Astrocyte (in vitro differentiated cells and primary cell): ENCODE results near the gene GPA33. TPM values are rescaled to one million over a fixed set of nuclear protein-coding genes. Genes with fewer than 3 reads are reported as not detected.

ENCODE experiments used
- DNase-seq: peaks from one replicate; pipeline ENCODE4 v3.0.0-alpha.2; 2010; ENCODE audit warnings: low read depth
- FAIRE-seq: peaks from 2 replicates; lab custom pipeline; 2011; peaks lifted over from hg19 to GRCh38; lab: Jason Lieb, UNC
- H2AFZ ChIP-seq: 2 replicates; pipeline ENCODE4 v1.6.0; 2012; ENCODE audit warnings: low read depth, low read length, inconsistent platforms
- H3K27ac ChIP-seq: 2 replicates; pipeline ENCODE4 v1.5.1; 2011; ENCODE audit warnings: low read depth, low read length, inconsistent platforms
- H3K27me3 ChIP-seq: 2 replicates; pipeline ENCODE4 v1.6.0; 2011; ENCODE audit warnings: low read length, inconsistent platforms; ENCODE audit not compliant: insufficient read depth
- H3K36me3 ChIP-seq: 2 replicates; pipeline ENCODE4 v1.5.1; 2011; ENCODE audit warnings: low read length, inconsistent platforms; ENCODE audit not compliant: insufficient read depth
- H3K4me1 ChIP-seq: 2 replicates; pipeline ENCODE4 v1.5.1; 2011; ENCODE audit warnings: low read length, inconsistent platforms; ENCODE audit not compliant: insufficient read depth
- H3K4me2 ChIP-seq: 2 replicates; pipeline ENCODE4 v1.6.0; 2012; ENCODE audit warnings: low read length, inconsistent platforms
- H3K4me3 ChIP-seq: 2 replicates; pipeline ENCODE4 v1.5.1; 2011; ENCODE audit warnings: low read depth, mild to moderate bottlenecking, low read length, inconsistent platforms; ENCODE audit not compliant: insufficient read depth
- H3K79me2 ChIP-seq: 2 replicates; pipeline ENCODE4 v1.6.0; 2012; ENCODE audit warnings: mild to moderate bottlenecking, low read length, inconsistent platforms; ENCODE audit not compliant: insufficient read depth
- H3K9ac ChIP-seq: 2 replicates; pipeline ENCODE4 v1.6.0; 2012; ENCODE audit warnings: mild to moderate bottlenecking, low read length, inconsistent platforms
- H3K9me3 ChIP-seq: 2 replicates; pipeline ENCODE4 v1.5.1; 2012; ENCODE audit warnings: low read depth, mild to moderate bottlenecking, low read length, inconsistent platforms; ENCODE audit not compliant: insufficient read depth
- H4K20me1 ChIP-seq: 2 replicates; pipeline ENCODE4 v1.6.0; 2012; ENCODE audit warnings: low read length, inconsistent platforms; ENCODE audit not compliant: insufficient read depth
- H3K27ac Mint-ChIP-seq: one replicate; pipeline ENCODE4 v1.8.0; 2021; ENCODE audit warnings: mild to moderate bottlenecking, mixed read lengths; ENCODE audit not compliant: unreplicated experiment
- H3K27me3 Mint-ChIP-seq: one replicate; pipeline ENCODE4 v1.8.0; 2021; ENCODE audit warnings: low read depth, mixed read lengths; ENCODE audit not compliant: unreplicated experiment
- H3K36me3 Mint-ChIP-seq: one replicate; pipeline ENCODE4 v1.8.0; 2021; ENCODE audit warnings: low read depth, mixed read lengths; ENCODE audit not compliant: unreplicated experiment
- H3K4me1 Mint-ChIP-seq: one replicate; pipeline ENCODE4 v1.8.0; 2021; ENCODE audit warnings: low read depth, mixed read lengths; ENCODE audit not compliant: unreplicated experiment
- H3K4me3 Mint-ChIP-seq: one replicate; pipeline ENCODE4 v1.8.0; 2021; ENCODE audit warnings: mild to moderate bottlenecking, moderate library complexity, mixed read lengths; ENCODE audit not compliant: unreplicated experiment
- H3K9me3 Mint-ChIP-seq: one replicate; pipeline ENCODE4 v1.8.0; 2021; ENCODE audit warnings: mild to moderate bottlenecking, mixed read lengths; ENCODE audit not compliant: unreplicated experiment
- EZH2 ChIP-seq: IDR thresholded peaks from 2 replicates; pipeline ENCODE4 v1.6.1; 2012; ENCODE audit warnings: mild to moderate bottlenecking, low read length, inconsistent platforms; ENCODE audit not compliant: insufficient read depth
- total RNA-seq: library from RNA; stranded (reverse); gene quantifications from 2 replicates; pipeline ENCODE4 v1.2.1, GENCODE V29; 2021
- TF ChIP-seq, protein P1 (sequence below): IDR thresholded peaks from 2 replicates; pipeline ENCODE4 v1.5.1; 2011; ENCODE audit warnings: low read depth, mild to moderate bottlenecking, inconsistent platforms, low read length, moderate library complexity; ENCODE audit not compliant: insufficient read depth

GPA33 gene
- total RNA-seq, 1 donor from 2014 or later = 1.2 TPM

DNA sequence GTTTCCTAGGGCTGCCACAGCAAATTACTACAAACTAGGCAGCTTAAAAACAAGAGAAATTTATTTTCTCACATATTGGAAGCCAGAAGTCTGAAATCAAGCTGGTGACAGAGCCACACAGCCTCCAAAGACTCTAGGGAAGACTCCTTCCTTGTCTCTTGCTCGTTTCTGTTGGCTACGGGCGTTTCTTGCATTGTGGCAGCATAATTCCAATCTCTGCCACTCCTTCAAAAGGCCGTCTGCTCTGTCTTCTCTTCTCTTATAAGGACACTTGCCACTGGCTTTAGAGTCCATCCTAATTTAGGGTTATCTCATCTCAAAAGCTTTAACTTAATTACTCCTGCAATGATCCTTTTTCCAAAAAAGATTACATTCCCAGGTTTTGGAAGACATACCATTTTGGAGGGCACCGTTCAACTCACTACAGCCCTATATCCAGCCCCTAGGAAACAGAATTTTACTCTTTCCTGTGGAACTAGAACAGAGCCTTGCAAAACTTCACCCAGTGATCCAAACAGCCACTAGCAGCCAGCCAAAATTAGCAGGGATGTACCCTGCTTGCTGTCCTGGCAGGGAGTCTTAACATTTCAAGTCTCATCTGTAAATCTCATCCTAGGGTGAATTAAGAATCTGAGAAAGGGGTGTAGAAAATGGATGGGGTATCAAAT lies 12.9 kb upstream of the GPA33 start:
- H3K4me1 ChIP-seq = no peaks in the 10 kb centered on the region
- no peaks in the 10 kb centered on the region for H4K20me1 ChIP-seq
- Mint-ChIP-seq H3K36me3 (peaks cover under 1% of the 10 kb centered on the region), H3K4me1 (peaks cover 11% of the 10 kb centered on the region), H3K27ac (no peak overlapping the region), H3K4me3 (no peak overlapping the region), H3K9me3 (peaks cover 1% of the 10 kb centered on the region), H3K27me3 (no peaks in the 10 kb centered on the region)
- H3K4me2 ChIP-seq = no peak overlapping the region
- H3K79me2 ChIP-seq = no peaks in the 10 kb centered on the region
- no peak overlapping the region for H2AFZ ChIP-seq
- FAIRE-seq (no peak), DNase-seq (no peak)
- TF ChIP-seq, protein P1, sequence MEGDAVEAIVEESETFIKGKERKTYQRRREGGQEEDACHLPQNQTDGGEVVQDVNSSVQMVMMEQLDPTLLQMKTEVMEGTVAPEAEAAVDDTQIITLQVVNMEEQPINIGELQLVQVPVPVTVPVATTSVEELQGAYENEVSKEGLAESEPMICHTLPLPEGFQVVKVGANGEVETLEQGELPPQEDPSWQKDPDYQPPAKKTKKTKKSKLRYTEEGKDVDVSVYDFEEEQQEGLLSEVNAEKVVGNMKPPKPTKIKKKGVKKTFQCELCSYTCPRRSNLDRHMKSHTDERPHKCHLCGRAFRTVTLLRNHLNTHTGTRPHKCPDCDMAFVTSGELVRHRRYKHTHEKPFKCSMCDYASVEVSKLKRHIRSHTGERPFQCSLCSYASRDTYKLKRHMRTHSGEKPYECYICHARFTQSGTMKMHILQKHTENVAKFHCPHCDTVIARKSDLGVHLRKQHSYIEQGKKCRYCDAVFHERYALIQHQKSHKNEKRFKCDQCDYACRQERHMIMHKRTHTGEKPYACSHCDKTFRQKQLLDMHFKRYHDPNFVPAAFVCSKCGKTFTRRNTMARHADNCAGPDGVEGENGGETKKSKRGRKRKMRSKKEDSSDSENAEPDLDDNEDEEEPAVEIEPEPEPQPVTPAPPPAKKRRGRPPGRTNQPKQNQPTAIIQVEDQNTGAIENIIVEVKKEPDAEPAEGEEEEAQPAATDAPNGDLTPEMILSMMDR = no peak
- no peak for TF ChIP-seq EZH2
- H3K27me3 ChIP-seq = peaks cover 12% of the 10 kb centered on the region
- no peak overlapping the region for H3K27ac ChIP-seq
- H3K4me3 ChIP-seq = no peak overlapping the region
- no peak overlapping the region for H3K9ac ChIP-seq
- no peaks in the 10 kb centered on the region for H3K36me3 ChIP-seq
- no peaks in the 10 kb centered on the region for H3K9me3 ChIP-seq

DNA sequence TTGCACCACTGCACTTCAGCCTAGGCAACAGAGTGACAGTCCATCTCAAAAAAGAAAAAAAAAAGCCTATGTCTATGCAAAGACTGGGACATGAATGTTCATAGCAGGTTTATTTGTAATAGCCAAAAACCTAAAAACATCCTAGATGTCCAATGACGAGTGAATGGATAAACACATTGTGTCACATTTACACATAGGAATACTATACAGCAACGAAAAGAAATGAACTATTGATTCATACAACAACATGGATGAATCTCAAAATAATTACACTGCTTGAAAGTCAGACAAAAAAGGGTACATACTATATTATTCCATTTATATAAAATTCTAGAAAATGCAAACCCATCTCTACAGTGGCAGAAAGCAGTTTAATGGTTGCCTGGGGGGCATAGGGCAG lies 11.6 kb upstream of the GPA33 start:
- H3K36me3 ChIP-seq = no peaks in the 10 kb centered on the region
- no peak overlapping the region for H3K4me2 ChIP-seq
- Mint-ChIP-seq H3K27ac (no peak overlapping the region), H3K36me3 (no peaks in the 10 kb centered on the region), H3K4me3 (no peak overlapping the region), H3K4me1 (peaks cover 11% of the 10 kb centered on the region), H3K27me3 (no peaks in the 10 kb centered on the region), H3K9me3 (no peaks in the 10 kb centered on the region)
- H3K4me3 ChIP-seq = no peak overlapping the region
- DNase-seq (no peak), FAIRE-seq (no peak)
- H3K9ac ChIP-seq = no peak overlapping the region
- H2AFZ ChIP-seq = no peak overlapping the region
- no peaks in the 10 kb centered on the region for H3K9me3 ChIP-seq
- no peaks in the 10 kb centered on the region for H4K20me1 ChIP-seq
- H3K79me2 ChIP-seq = no peaks in the 10 kb centered on the region
- H3K27me3 ChIP-seq = peaks cover 12% of the 10 kb centered on the region
- TF ChIP-seq, protein P1 = no peak
- TF ChIP-seq EZH2 = no peak
- no peak overlapping the region for H3K27ac ChIP-seq
- no peaks in the 10 kb centered on the region for H3K4me1 ChIP-seq

DNA sequence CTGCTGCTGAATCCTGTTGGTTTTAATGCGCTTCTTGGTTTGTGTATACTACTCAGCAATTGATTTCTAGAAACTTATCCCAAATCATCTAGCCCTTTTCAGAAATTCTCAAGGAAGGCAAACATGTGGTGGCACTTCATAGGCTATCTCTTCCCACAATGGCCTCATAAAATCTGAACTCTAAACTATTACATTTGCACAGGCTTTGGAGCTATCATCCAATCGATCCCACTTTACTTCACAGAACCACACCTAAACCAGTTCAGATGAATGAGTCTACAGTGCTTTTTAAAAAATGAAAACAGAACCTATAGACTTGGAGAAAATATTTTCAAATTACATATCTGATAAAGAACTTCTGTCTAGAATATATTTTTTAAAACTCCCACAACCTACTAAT lies 10.6 kb upstream of the GPA33 start:
- Histone ChIP-seq H3K9ac (no peak overlapping the region), H3K27me3 (peaks cover 12% of the 10 kb centered on the region), H3K4me3 (no peak overlapping the region), H3K27ac (no peak overlapping the region), H3K79me2 (no peaks in the 10 kb centered on the region), H4K20me1 (no peaks in the 10 kb centered on the region), H2AFZ (no peak overlapping the region), H3K4me1 (peaks cover under 1% of the 10 kb centered on the region), H3K36me3 (no peaks in the 10 kb centered on the region), H3K4me2 (no peak overlapping the region), H3K9me3 (no peaks in the 10 kb centered on the region)
- Mint-ChIP-seq H3K4me3 (no peak overlapping the region), H3K4me1 (peaks cover 9% of the 10 kb centered on the region), H3K9me3 (no peaks in the 10 kb centered on the region), H3K27ac (no peak overlapping the region), H3K27me3 (no peaks in the 10 kb centered on the region), H3K36me3 (no peaks in the 10 kb centered on the region)
- FAIRE-seq (no peak), DNase-seq (no peak)
- TF ChIP-seq EZH2 = no peak
- TF ChIP-seq, protein P1 = no peak
